SU-DHL-6 (cell line): ENCODE measurements around the gene SYTL1.

Source experiments
- H2AFZ ChIP-seq: fragments of 200-600 bp; sonication (generic); 2 replicates; pipeline ENCODE4 v1.6.1; 2014; ENCODE audit warnings: low read depth, mild to moderate bottlenecking, moderate library complexity, mixed read lengths, antibody characterized with exemption, low read length; ENCODE audit not compliant: severe bottlenecking
- H3F3A ChIP-seq: fragments of 200-600 bp; shearing (Covaris generic); 2 replicates; pipeline ENCODE4 v1.6.0; 2016; ENCODE audit warnings: antibody characterized with exemption, mild to moderate bottlenecking; ENCODE audit not compliant: insufficient read depth
- H3K27ac ChIP-seq: fragments of 200-600 bp; sonication (generic); 2 replicates; pipeline ENCODE4 v1.5.1; 2016; ENCODE audit warnings: low read depth, mild to moderate bottlenecking, low read length, moderate library complexity, mixed read lengths
- H3K27me3 ChIP-seq: fragments of 200-600 bp; sonication (generic), shearing (Covaris generic); 2 replicates; pipeline ENCODE4 v1.6.0; 2014; ENCODE audit warnings: mild to moderate bottlenecking, low read length
- H3K36me3 ChIP-seq: fragments of 200-600 bp; sonication (generic); 2 replicates; pipeline ENCODE4 v1.6.1; 2014; ENCODE audit warnings: mild to moderate bottlenecking, low read length, mixed read lengths
- H3K4me2 ChIP-seq: fragments of 300-600, 200-600 bp; shearing (Covaris generic), sonication (generic); 2 replicates; pipeline ENCODE4 v1.6.0; 2014; ENCODE audit warnings: low read length, low read depth, mild to moderate bottlenecking; ENCODE audit not compliant: poor library complexity, severe bottlenecking
- H3K4me3 ChIP-seq: fragments of 200-600 bp; sonication (generic); 2 replicates; pipeline ENCODE4 v1.5.1; 2014; ENCODE audit warnings: antibody characterized with exemption, low read length, mild to moderate bottlenecking, mixed read lengths; ENCODE audit not compliant: insufficient read depth, poor library complexity, severe bottlenecking
- H3K79me2 ChIP-seq: fragments of 200-600 bp; sonication (generic); 2 replicates; pipeline ENCODE4 v1.6.1; 2014; ENCODE audit warnings: mild to moderate bottlenecking, low read length, moderate library complexity; ENCODE audit not compliant: insufficient read depth
- H3K9ac ChIP-seq: fragments of 200-600 bp; sonication (generic); 2 replicates; pipeline ENCODE4 v1.7.0; 2014; ENCODE audit warnings: mild to moderate bottlenecking, low read length
- H3K9me2 ChIP-seq: fragments of 200-600 bp; sonication (generic); replicated peaks from 2 replicates; pipeline ENCODE4 v1.6.1; 2014; ENCODE audit warnings: low read length; ENCODE audit not compliant: insufficient read depth
- H3K9me3 ChIP-seq: fragments of 200-600 bp; sonication (generic); 2 replicates; pipeline ENCODE4 v1.6.1; 2014; ENCODE audit warnings: low read length, mixed read lengths; ENCODE audit not compliant: insufficient read depth
- H4K20me1 ChIP-seq: fragments of 200-600 bp; sonication (generic); 2 replicates; pipeline ENCODE4 v1.6.1; 2014; ENCODE audit warnings: low read depth, mild to moderate bottlenecking, antibody characterized with exemption, low read length, moderate library complexity, mixed read lengths
- EZH2phosphoT487 ChIP-seq: fragments of 200-600 bp; sonication (generic), shearing (Covaris generic); conservative IDR thresholded peaks from 2 replicates; pipeline ENCODE4 v1.6.1; 2018; ENCODE audit warnings: mild to moderate bottlenecking, antibody characterized with exemption, low read length, moderate library complexity, mixed read lengths
- TF ChIP-seq, protein P1 (sequence below): fragments of 200-600 bp; sonication (generic); IDR thresholded peaks from one replicate; pipeline ENCODE4 v1.5.1; 2017; ENCODE audit warnings: antibody characterized with exemption, mild to moderate bottlenecking, low read length, moderate library complexity; ENCODE audit not compliant: insufficient read depth, poor library complexity, severe bottlenecking

SYTL1 gene

DNA sequence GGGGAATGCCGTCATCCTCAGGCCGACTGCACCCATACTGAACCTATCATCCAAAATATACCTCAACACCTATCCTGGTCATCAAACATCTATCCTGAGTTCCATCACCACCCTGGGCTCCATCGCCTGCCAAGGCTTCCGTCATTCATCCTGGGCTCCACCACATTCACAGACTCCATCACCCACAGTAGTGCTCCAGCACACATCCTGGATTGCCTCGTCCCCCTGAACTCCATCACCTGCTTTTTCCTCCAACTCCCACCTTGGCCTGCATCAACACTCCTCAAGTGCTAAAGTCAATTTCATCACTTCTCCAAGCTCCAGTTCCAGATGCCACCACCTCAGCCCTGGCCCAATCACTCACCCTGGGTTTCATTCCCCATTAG is 17.1 kb downstream of the SYTL1 start:
- no peaks in the 10 kb centered on the region for H3K9me3 ChIP-seq
- H2AFZ ChIP-seq, result no peak overlapping the region
- no peaks in the 10 kb centered on the region for H3K36me3 ChIP-seq
- H3K27ac ChIP-seq, result no peak overlapping the region
- no peaks in the 10 kb centered on the region for H4K20me1 ChIP-seq
- H3K4me3 ChIP-seq, result no peak overlapping the region
- H3K9me2 ChIP-seq, result no peaks in the 10 kb centered on the region
- no peaks in the 10 kb centered on the region for H3K27me3 ChIP-seq
- H3F3A ChIP-seq, result no peaks in the 10 kb centered on the region
- no peak for TF ChIP-seq EZH2phosphoT487
- no peak overlapping the region for H3K4me2 ChIP-seq
- H3K79me2 ChIP-seq, result no peaks in the 10 kb centered on the region
- no peak overlapping the region for H3K9ac ChIP-seq

DNA sequence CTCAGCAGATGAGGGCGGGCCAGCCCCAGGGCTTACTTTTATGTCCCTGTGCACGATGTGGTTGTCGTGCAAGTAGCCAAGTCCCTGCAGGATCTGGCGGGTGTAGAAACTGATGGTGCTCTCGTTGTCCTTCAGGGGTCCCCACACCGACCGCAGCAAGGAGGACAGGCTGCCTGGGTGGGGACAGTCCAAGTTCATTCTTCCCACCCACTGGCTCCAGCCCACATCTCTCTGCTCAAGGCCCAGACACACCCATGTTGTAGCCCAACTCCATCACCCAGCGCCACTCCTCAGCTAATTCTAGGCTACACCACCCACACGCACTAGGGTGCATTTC is 18.0 kb downstream of the SYTL1 start:
- Histone ChIP-seq H3K79me2 (no peaks in the 10 kb centered on the region), H4K20me1 (no peaks in the 10 kb centered on the region), H3K27ac (no peak overlapping the region), H3K9ac (no peak overlapping the region), H3K4me3 (no peak overlapping the region), H3K27me3 (no peaks in the 10 kb centered on the region), H3K9me3 (no peaks in the 10 kb centered on the region), H2AFZ (no peak overlapping the region), H3F3A (no peaks in the 10 kb centered on the region), H3K4me2 (peak overlapping the region; percentile 27), H3K9me2 (no peaks in the 10 kb centered on the region), H3K36me3 (no peaks in the 10 kb centered on the region)
- no peak for TF ChIP-seq EZH2phosphoT487
- TF ChIP-seq, protein P1, sequence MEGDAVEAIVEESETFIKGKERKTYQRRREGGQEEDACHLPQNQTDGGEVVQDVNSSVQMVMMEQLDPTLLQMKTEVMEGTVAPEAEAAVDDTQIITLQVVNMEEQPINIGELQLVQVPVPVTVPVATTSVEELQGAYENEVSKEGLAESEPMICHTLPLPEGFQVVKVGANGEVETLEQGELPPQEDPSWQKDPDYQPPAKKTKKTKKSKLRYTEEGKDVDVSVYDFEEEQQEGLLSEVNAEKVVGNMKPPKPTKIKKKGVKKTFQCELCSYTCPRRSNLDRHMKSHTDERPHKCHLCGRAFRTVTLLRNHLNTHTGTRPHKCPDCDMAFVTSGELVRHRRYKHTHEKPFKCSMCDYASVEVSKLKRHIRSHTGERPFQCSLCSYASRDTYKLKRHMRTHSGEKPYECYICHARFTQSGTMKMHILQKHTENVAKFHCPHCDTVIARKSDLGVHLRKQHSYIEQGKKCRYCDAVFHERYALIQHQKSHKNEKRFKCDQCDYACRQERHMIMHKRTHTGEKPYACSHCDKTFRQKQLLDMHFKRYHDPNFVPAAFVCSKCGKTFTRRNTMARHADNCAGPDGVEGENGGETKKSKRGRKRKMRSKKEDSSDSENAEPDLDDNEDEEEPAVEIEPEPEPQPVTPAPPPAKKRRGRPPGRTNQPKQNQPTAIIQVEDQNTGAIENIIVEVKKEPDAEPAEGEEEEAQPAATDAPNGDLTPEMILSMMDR, result no peak

DNA sequence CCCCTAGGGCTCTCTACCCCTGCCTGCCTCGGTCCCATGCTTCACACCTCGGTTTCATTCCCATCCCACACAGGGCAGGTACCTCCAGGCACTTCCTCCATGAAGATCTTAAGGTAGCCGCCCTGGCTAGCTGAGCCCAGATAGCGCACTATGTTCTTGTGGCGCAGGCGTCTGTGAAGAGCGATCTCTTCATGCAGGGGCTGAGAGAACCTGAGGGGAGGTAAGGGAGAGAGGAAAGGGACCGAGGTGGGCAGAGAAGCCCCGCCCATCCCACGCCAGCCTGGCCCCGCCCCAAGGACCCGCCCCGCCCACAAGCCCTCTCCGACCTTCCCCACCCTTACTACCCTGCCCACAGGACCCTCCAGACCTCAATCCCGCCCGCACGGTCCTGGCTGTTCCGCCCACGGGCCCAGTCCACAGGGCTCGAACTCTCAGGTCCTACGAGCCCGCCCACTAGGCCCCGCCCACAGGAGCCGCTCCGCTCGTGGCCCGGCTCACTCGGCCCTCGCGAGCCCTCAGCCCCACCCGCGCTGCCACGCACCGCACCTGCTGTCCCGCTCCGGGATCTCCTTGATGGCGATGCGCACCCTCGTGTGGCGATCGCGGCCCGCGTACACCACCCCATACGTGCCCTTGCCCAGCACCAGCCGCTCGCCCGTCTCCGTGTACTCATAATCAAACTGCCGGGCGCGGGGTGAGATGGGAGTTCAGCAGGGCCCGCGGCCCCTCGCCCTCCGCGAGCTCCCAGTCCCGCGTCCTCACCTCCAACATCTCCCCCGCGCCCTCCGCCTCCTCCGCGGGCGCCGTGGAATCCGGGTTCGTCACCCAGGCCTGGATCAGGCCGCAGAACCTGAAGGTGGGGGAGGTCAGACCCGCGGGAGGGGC is 18.6 kb downstream of the SYTL1 start:
- Histone ChIP-seq H3K36me3 (no peaks in the 10 kb centered on the region), H3K9ac (no peak overlapping the region), H3K4me3 (no peak overlapping the region)

DNA sequence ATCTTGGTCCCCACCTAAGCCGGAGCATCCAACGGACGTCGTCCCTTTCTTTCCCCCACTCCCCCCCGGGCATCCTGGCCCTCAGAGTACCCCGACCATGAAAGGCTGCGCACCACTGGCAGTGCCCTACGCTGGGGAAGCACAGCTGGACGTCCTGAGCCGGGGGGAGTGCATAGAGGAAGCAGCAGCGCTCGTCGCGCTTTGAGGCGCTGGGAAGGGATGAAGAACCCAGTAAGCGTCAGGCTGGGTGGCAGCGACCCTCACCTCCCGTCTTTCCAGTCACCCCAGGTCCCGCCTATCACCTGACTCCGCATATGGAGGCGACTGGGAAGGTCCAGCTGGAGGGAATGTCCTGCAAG is 19.2 kb downstream of the SYTL1 start:
- Histone ChIP-seq H3K9ac (no peak overlapping the region), H3K27ac (no peak overlapping the region), H3K79me2 (no peaks in the 10 kb centered on the region), H3K36me3 (no peaks in the 10 kb centered on the region), H4K20me1 (no peaks in the 10 kb centered on the region), H3K9me3 (no peaks in the 10 kb centered on the region), H3K4me2 (no peak overlapping the region), H2AFZ (no peak overlapping the region), H3K4me3 (no peak overlapping the region), H3K9me2 (no peaks in the 10 kb centered on the region), H3K27me3 (no peaks in the 10 kb centered on the region), H3F3A (peaks cover 4% of the 10 kb centered on the region; the same call in 1 of the 2 replicates)
- TF ChIP-seq EZH2phosphoT487, result no peak
- TF ChIP-seq, protein P1, result no peak

More for the DNA sequence above, 18.6 kb downstream of the SYTL1 start:
- Histone ChIP-seq H3K9me3 (no peaks in the 10 kb centered on the region), H4K20me1 (no peaks in the 10 kb centered on the region), H3K9me2 (no peaks in the 10 kb centered on the region), H3K27me3 (no peaks in the 10 kb centered on the region), H3K79me2 (no peaks in the 10 kb centered on the region), H3K27ac (no peak overlapping the region), H2AFZ (no peak overlapping the region), H3F3A (peaks cover 4% of the 10 kb centered on the region; the same call in 1 of the 2 replicates), H3K4me2 (peak overlapping the region; percentile 27)
- TF ChIP-seq, protein P1, result no peak
- TF ChIP-seq EZH2phosphoT487, result no peak
